Neuron (in vitro differentiated cells): Measurements from ENCODE around the gene COPG2.
"Not testable (repeated sequence)": the region's sequence is repeated elsewhere in the genome, so short reads cannot be mapped to it uniquely, and the experiment has no call there.

Experiments
- H2AFZ ChIP-seq: one replicate; pipeline ENCODE4 v1.6.1; 2013; ENCODE audit warnings: low read depth, mild to moderate bottlenecking, inconsistent platforms, low read length, moderate library complexity
- H3K27me3 ChIP-seq: one replicate; pipeline ENCODE4 v1.6.1; 2013; ENCODE audit warnings: low read length; ENCODE audit not compliant: insufficient read depth
- H3K36me3 ChIP-seq: one replicate; pipeline ENCODE4 v1.6.1; 2013; ENCODE audit warnings: low read length; ENCODE audit not compliant: insufficient read depth
- H3K4me1 ChIP-seq: one replicate; pipeline ENCODE4 v1.6.1; 2013; ENCODE audit warnings: low read length; ENCODE audit not compliant: insufficient read depth
- H3K4me3 ChIP-seq: 2 replicates; pipeline ENCODE4 v1.5.1; 2013; ENCODE audit warnings: mild to moderate bottlenecking, low read length, moderate library complexity
- H3K9me3 ChIP-seq: one replicate; pipeline ENCODE4 v1.6.1; 2013; ENCODE audit warnings: low read length

The COPG2 gene

DNA sequence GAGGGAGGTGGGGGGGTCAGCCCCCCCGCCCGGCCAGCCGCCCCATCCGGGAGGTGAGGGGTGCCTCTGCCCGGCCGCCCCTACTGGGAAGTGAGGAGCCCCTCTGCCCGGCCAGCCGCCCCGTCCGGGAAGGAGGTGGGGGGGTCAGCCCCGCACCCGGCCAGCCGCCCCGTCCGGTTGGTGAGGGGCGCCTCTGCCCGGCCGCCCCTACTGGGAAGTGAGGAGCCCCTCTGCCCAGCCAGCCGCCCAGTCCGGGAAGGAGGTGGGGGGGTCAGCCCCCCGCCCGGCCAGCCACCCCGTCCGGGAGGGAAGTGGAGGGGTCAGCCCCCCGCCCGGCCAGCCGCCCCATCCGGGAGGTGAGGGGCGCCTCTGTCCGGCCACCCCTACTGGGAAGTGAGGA, 77.1 kb downstream of the COPG2 start:
- not testable (repeated sequence) for H3K36me3 ChIP-seq, H3K9me3 ChIP-seq, H3K27me3 ChIP-seq, H3K4me3 ChIP-seq, H2AFZ ChIP-seq, H3K4me1 ChIP-seq

- H3K36me3 ChIP-seq, H3K27me3 ChIP-seq, H2AFZ ChIP-seq, H3K4me1 ChIP-seq, H3K4me3 ChIP-seq, H3K9me3 ChIP-seq: not testable (repeated sequence)
These were observed 82.6 kb downstream of the COPG2 start for GRCh38 chr7:130585932-130586331.

DNA sequence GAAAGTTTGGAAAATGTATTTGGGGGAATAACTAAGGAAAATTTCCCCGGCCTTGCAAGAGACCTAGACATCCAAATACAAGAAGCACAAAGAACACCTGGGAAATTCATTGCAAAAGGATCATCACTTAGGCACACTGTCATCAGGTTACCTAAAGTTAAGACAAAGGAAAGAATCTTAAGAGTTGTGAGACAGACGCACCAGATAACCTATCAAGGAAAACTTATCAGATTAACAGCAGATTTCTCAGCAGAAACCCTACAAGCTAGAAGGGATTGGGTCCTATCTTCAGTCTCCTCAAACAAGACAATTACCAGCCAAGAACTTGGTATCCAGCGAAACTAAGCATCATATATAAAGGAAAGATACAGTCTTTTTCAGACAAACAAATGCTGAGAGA, 93.4 kb downstream of the COPG2 start:
- not testable (repeated sequence) for H3K9me3 ChIP-seq, H3K4me1 ChIP-seq, H3K27me3 ChIP-seq, H3K4me3 ChIP-seq, H3K36me3 ChIP-seq, H2AFZ ChIP-seq

DNA sequence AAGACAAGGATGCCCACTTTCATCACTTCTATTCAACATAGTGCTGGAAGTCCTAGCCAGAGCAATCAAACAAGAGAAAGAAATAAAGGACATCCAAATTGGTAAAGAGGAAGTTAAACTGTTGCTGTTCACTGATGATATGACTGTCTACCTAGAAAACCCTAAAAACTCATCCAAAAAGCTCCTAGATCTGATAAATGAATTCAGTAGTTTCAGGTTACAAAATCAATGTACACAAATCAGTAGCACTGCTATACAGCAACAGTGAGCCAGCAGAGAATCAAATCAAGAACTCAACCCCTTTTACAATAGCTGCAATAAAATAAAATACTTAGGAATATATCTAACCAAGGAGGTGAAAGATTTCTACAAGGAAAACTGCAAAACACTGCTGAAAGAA, 98.4 kb downstream of the COPG2 start:
- H3K27me3 ChIP-seq, H3K4me3 ChIP-seq, H2AFZ ChIP-seq, H3K4me1 ChIP-seq, H3K9me3 ChIP-seq, H3K36me3 ChIP-seq: not testable (repeated sequence)

- H3K27me3 ChIP-seq, result no peaks in the 10 kb centered on the region
- no peak overlapping the region for H2AFZ ChIP-seq
- no peak overlapping the region for H3K4me3 ChIP-seq
- peaks cover 2% of the 10 kb centered on the region for H3K36me3 ChIP-seq
- peaks cover 8% of the 10 kb centered on the region for H3K9me3 ChIP-seq
- H3K4me1 ChIP-seq, result no peaks in the 10 kb centered on the region
These were observed 101.7 kb downstream of the COPG2 start for GRCh38 chr7:130566898-130567280.

DNA sequence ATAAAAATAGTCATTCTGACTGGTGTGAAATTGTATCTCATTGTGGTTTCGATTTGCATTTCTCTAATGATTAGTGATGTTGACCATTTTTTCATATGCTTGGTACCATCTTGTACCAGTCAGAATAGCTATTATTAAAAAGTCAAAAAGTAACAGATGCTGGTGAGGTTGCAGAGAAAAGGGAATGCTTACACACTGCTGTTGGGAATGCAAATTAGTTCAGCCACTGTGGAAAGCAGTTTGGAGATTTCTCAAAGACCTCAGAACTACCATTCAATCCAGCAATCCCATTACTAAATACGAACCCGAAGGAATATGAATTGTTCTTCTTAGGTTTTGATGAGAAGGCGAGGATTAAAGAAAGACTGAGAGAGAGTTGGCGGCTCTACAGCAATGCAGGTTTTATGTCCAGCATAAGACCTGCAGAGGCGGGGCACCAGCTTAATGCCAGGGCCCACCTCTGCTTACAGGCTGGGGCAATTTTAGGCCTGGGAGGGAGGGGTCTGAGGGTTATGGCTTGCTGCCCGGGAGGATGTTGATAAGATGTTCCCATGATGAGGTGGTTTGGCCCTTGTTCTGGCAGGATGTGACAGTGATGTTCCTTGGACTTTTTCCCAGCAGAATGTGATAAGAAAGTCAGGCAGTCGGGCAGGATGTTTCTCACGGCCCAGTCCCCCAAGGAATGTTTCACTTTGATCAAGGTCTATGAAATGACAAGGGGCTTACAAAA, 102.2 kb downstream of the COPG2 start:
- peaks cover 4% of the 10 kb centered on the region for H3K36me3 ChIP-seq
- H2AFZ ChIP-seq, result no peak overlapping the region
- peaks cover 8% of the 10 kb centered on the region for H3K9me3 ChIP-seq
- no peak overlapping the region for H3K4me3 ChIP-seq
- no peaks in the 10 kb centered on the region for H3K4me1 ChIP-seq
- no peaks in the 10 kb centered on the region for H3K27me3 ChIP-seq

- Histone ChIP-seq H3K36me3 (peaks cover 12% of the 10 kb centered on the region), H3K27me3 (no peaks in the 10 kb centered on the region), H3K9me3 (peaks cover 4% of the 10 kb centered on the region), H3K4me3 (no peak overlapping the region), H2AFZ (no peak overlapping the region), H3K4me1 (no peaks in the 10 kb centered on the region)
These were observed 107.6 kb downstream of the COPG2 start for GRCh38 chr7:130560972-130561371.

GRCh38 chr7:130559184-130559583, 109.4 kb downstream of the COPG2 start:
- Histone ChIP-seq H3K9me3 (peaks cover 2% of the 10 kb centered on the region), H3K36me3 (peaks cover 16% of the 10 kb centered on the region), H2AFZ (no peak overlapping the region), H3K4me1 (no peaks in the 10 kb centered on the region), H3K27me3 (no peaks in the 10 kb centered on the region), H3K4me3 (no peak overlapping the region)

DNA sequence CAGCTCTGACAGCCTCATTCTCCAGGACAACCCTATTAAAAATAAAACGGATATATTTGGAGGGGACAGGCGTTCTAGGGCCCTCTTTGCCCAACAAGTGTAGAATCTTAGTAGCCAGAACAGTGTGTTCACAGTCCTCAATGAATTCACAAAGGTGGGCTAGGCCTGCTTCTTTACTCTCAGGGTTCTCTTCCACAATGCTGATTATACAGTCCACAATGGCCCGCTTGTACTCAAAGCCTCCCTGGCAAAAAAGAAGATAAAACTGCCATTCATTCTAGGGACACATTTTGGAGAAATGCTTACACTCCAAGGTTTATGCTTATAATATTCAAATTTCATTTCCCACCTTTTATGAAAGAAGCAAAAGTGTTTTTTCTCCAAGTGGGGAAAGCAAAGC, 114.1 kb downstream of the COPG2 start:
- H3K27me3 ChIP-seq, result no peaks in the 10 kb centered on the region
- H3K9me3 ChIP-seq, result peaks cover 2% of the 10 kb centered on the region
- peaks cover 42% of the 10 kb centered on the region for H3K36me3 ChIP-seq
- H3K4me3 ChIP-seq, result no peak overlapping the region
- no peaks in the 10 kb centered on the region for H3K4me1 ChIP-seq
- no peak overlapping the region for H2AFZ ChIP-seq

DNA sequence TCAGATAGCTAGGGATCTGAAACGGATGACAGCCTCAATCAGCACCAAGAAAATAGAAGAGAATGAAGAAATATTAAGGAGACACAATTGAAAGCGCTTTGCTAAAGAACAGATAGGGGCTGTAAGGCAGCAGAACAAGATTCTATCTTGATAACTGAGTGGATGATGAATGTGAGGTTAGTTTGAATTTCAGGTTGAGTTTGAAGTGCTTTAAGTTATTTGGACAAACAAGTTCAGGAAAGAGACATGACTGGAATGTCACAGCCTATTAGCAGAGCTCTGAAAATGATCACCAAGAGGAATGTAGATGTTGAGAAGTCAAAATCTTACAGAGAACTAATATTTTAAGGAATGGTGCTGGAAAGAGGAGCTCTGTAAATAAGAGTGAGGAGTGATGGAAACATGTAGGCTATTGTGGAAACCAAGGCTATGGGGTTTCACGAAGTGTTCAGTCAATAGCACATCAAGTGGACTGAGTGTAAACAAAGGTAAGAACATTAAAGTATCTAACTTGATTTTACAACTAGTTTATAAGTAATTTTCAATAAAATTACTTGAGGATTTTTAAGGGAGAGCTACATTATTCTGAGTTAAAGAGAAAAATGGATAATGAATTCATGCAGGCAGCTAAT, 115.0 kb downstream of the COPG2 start:
- Histone ChIP-seq H3K4me1 (no peaks in the 10 kb centered on the region), H3K27me3 (no peaks in the 10 kb centered on the region), H3K9me3 (peaks cover 2% of the 10 kb centered on the region), H3K36me3 (peaks cover 44% of the 10 kb centered on the region), H3K4me3 (no peak overlapping the region), H2AFZ (no peak overlapping the region)

- no peaks in the 10 kb centered on the region for H3K4me1 ChIP-seq
- H2AFZ ChIP-seq, result no peak overlapping the region
- H3K4me3 ChIP-seq, result no peak overlapping the region
- H3K27me3 ChIP-seq, result no peaks in the 10 kb centered on the region
- H3K9me3 ChIP-seq, result no peaks in the 10 kb centered on the region
- peaks cover 67% of the 10 kb centered on the region for H3K36me3 ChIP-seq
These were observed 124.2 kb downstream of the COPG2 start for GRCh38 chr7:130544356-130544755.

DNA sequence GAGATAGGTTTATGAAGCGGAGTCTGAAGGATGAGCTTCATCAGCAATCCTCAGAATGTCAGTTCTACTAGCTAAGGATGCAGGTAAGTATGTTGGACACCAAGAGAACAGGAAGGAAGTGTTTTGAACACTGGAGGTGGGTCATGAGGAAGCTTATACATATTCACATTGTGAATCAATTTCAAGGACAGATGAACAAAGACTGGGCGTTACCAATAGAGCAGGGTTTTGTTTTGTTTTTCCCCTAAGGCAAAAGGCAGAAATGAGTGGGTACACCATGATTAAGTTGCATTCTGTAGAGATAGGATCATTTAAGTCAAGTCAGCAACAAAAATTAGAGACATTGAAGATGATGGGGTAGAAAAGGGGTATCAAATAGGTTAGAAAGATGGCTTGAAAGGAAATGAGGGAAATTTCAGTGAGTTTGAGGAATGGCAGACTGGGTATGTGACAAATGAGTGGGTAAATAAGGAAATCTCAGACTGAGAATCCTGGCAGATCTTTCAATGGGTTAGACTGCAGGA, 125.0 kb downstream of the COPG2 start:
- no peak overlapping the region for H2AFZ ChIP-seq
- H3K36me3 ChIP-seq, result peaks cover 67% of the 10 kb centered on the region
- no peaks in the 10 kb centered on the region for H3K27me3 ChIP-seq
- no peaks in the 10 kb centered on the region for H3K9me3 ChIP-seq
- no peak overlapping the region for H3K4me3 ChIP-seq
- no peaks in the 10 kb centered on the region for H3K4me1 ChIP-seq

GRCh38 chr7:130542297-130542696, 126.3 kb downstream of the COPG2 start:
- not testable (repeated sequence) for H2AFZ ChIP-seq, H3K4me3 ChIP-seq, H3K27me3 ChIP-seq, H3K9me3 ChIP-seq, H3K4me1 ChIP-seq
- H3K36me3 ChIP-seq, result peaks cover 62% of the 10 kb centered on the region

GRCh38 chr7:130541287-130541686, 127.3 kb downstream of the COPG2 start:
- peaks cover 54% of the 10 kb centered on the region for H3K36me3 ChIP-seq
- H3K4me3 ChIP-seq, H3K27me3 ChIP-seq, H3K9me3 ChIP-seq, H2AFZ ChIP-seq, H3K4me1 ChIP-seq: not testable (repeated sequence)
